Stimulated activated naive CD4-positive, alpha-beta T cell (primary cell): ENCODE results near the gene AQP6.
A peak's percentile ranks its signal among the peaks of the same experiment; 100 is the strongest.

Experiments used
- DNase-seq, 6 experiments: peaks; one replicate each; lab custom pipeline; 2025; lab: John Stamatoyannopoulos, UW

The AQP6 gene

DNA sequence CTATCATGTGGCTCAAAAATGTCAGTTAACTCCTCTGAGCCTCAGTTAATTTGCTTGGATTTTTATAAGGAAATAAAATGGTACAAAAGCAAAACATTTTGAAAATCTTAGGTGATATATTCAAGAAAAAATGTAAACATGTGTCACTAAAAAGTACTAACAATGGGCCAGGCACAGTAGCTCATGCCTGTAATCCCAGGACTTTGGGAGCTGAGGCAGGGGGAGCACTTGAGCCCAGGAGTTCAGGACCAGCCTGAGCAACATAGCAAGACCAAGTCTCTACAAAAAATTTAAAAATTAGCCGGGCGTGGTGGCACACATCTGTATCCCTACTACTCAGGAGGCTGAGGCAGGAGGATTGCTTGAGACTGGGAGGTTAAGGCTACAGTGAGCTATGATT lies 25.7 kb downstream of the AQP6 start:
- no peak for DNase-seq

DNA sequence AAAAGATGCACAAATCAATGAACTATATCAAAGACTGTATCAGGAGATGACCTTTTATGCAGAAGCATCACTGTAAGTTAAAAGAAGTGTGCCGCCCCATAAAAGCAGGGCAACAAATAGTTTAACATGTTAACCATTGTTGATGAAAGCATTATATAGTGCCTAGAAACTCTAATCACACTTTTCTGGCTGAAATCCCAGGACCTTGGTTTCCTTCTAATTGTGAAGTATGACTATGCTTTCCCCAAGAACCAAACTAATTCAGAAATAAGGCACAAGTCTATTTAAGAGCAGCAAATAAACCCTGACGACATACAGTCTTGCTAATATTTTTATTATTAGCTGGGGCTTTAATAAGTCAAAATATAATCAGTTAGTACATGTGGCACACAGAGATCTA lies 30.8 kb downstream of the AQP6 start:
- no peak for DNase-seq

DNA sequence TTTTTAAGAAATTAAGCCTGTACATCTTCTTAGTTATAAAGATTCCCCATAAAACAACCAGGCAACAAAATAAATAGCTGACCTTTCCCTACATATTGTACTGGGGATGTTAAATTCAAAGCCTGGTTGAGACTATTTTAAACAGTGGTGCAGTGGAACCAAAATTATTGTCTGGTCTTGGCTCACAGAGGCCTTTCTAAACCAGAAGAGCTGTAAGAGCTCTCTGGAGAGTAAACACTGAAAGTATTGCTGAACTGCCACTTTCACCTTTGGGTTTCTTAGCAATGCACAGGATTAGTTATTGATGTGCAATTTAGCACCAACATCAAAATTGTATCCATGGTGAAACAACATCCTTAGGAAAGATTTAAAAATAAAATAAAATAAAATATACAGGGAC lies 31.9 kb downstream of the AQP6 start:
- DNase-seq: no peak

- DNase-seq: no peak
These were observed 32.4 kb downstream of the AQP6 start for GRCh38 chr12:50005175-50005574.

- no peak for DNase-seq
These were observed 33.5 kb downstream of the AQP6 start for GRCh38 chr12:50006280-50006679.

- no peak for DNase-seq
These were observed 34.2 kb downstream of the AQP6 start for GRCh38 chr12:50006754-50007442.

DNA sequence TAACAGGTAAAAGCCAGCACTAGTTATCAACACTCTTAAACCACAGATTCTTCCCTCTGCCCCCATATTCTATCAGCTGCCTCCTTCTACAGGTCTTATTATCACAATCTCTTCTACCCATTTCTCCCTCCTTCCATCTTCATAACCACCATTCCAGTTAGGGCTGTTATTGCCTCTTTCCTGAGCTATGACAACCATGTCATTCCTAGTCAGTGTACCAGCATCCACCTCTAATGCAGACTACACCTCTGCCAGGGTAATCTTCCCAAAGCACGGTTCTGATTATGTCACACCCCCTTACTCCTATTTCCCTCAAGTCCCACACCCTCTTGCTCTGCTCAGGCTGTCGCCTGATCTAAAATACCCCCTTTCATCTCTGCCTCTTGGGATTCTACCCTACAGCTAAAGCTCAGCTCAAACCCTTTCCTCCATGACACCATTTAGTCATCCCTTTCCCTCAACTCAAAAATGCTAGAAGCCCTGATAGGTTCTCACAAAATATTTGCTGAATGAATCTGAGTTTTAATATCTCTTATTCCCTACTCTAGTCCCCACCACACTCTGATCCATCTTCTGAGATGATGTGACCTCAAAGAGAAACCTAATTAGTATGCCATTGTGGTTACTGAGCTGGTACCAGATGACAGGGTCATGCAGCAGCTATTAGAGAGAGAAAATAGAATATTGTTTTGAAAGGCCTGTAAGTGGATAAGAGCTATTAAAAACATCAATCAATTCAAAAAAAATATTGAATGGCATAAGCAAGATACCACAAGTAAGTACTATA lies 40.8 kb downstream of the AQP6 start:
- no peak for DNase-seq

GRCh38 chr12:50014342-50014741 lies 41.6 kb downstream of the AQP6 start:
- DNase-seq: no peak

- DNase-seq: no peak
These were observed 44.0 kb downstream of the AQP6 start for GRCh38 chr12:50016501-50017475.

GRCh38 chr12:50017641-50018040 lies 44.9 kb downstream of the AQP6 start:
- no peak for DNase-seq

DNA sequence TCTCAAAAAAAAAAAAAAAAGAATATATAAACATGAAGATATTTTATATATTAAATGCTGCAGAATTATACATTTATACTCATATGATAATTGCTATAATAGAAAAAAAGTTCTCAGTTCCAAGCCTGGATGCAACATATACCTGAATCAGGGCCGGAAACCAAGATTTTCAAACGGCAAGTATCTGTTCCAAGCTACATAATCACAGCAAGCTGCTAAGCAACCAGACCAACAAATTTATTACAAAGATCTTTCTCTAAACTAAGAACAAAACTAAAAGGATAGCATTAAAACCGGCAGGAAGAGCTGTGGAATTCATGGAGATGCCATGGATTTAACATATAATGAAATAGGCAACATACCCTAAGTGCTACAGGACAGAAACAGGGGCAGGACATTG lies 45.4 kb downstream of the AQP6 start:
- DNase-seq: no peak

GRCh38 chr12:50018968-50019367 lies 46.2 kb downstream of the AQP6 start:
- DNase-seq: no peak

DNA sequence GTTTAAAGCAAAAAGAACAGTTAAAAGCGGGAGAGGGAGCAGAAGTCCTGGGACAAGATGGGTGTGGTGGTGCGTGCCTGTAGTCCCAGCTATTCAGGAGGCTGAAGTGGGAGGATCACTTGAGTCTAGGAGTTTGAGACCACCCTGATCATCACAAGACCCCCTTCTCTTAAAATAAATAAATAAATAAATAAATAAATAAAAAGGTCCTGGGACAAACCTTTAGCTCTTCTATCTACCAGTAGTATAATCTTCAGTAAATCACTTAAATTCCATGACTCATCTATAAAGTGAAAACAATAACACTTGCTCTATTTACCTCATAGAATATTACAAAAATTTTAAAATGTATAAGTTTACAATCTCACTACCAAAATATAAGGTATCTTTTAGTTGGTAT lies 46.8 kb downstream of the AQP6 start:
- no peak for DNase-seq

DNA sequence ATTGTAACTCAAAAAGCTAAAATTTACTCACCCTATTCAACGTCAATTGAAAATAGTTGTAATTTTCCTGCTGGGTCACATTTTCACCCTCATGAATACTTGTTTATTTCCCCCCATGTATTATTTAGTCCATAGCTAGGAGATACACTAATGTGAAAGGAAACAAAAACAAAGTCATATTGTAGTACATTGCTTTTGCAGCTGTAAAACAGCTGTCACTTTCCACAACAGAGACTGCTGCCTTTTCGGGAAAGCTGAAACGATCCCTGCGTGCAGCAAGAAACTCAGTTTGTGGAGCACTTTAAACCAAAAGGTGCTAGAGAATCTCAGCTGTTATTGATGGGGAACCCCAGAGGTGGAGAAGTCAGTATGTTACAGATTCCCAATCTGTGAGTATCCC lies 48.3 kb downstream of the AQP6 start:
- DNase-seq: no peak

GRCh38 chr12:50022903-50023302 lies 50.2 kb downstream of the AQP6 start:
- no peak for DNase-seq

DNA sequence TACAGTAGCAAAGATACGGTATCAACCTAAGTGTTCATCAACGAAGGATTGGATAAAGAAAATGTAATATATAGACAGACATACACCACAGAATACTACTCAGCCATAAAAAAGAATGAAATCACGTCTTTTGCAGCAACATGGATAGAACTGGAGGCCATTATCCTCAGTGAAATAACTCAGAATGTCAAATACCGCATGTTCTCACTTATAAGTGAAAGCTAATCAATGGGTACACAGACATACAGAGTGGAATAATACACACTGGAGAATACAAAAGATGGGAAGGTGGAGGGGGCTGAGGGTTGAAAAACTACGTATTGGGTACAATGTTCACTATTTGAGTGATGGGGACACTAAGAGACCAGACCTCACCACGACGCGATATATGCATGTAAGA lies 51.5 kb downstream of the AQP6 start:
- no peak for DNase-seq

GRCh38 chr12:50024805-50025186 lies 52.0 kb downstream of the AQP6 start:
- DNase-seq: peak in 1 of 6 experiments; percentile 18

GRCh38 chr12:50025187-50026059 lies 52.7 kb downstream of the AQP6 start, which contains the start of gene RACGAP1:
Gene RACGAP1 (minus strand): TSS chr12:50025494. CDS start chr12:50016715, 8,779 bp downstream.
- peak; percentile 79 to 98 (median 96) for DNase-seq

DNA sequence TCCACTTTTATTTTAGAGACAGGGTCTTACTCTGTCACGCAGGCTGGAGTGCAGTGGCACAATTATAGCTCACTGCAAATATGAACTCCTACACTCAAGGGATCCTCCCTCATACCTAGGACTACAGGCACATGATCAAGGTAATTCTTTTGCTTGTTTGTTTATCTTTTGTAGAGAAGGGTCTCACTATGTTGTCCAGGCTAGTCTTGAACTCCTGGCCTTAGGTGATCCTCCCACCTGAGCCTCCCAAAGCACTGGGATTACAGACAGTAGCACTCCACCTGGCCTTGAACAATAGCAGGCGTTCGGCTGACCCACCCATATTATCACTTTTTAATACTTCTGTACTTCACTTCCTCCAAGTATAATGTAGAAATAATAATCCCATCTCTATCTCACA lies 53.9 kb downstream of the AQP6 start:
- no peak for DNase-seq
